HepG2 (cell line): ENCODE measurements around the gene RMI1. TPM values are rescaled to one million over a fixed set of nuclear protein-coding genes. Genes with fewer than 3 reads are reported as not detected.

ENCODE experiments used
- ARHGAP35 ChIP-seq: sonication (generic); formaldehyde crosslinking; IDR thresholded peaks from 2 replicates; pipeline ENCODE4 v1.9.0; 2022; ENCODE audit warnings: mild to moderate bottlenecking, inconsistent platforms, moderate library complexity, missing genetic modification reagents, borderline replicate concordance
- CCAR2 ChIP-seq: fragments of 200-400 bp; formaldehyde crosslinking; optimal IDR thresholded peaks from 2 replicates; pipeline ENCODE3; 2018; ENCODE audit warnings: low read depth, mild to moderate bottlenecking, low read length, moderate library complexity
- FIP1L1 ChIP-seq: fragments of 200-400 bp; formaldehyde crosslinking; IDR thresholded peaks from 2 replicates; pipeline ENCODE4 v1.6.1; 2018; ENCODE audit warnings: low read depth, mild to moderate bottlenecking, low read length, moderate library complexity, borderline replicate concordance; ENCODE audit not compliant: insufficient read depth
- FOXK2 ChIP-seq: fragments of 450-650 bp; IDR thresholded peaks from 2 replicates; pipeline ENCODE4 v1.6.1; 2016
- GPN1 ChIP-seq: sonication (generic); formaldehyde crosslinking; IDR thresholded peaks from 2 replicates; pipeline ENCODE4 v1.5.1; 2020; ENCODE audit warnings: missing genetic modification reagents, borderline replicate concordance
- HMG20B ChIP-seq: conservative IDR thresholded peaks from 2 replicates; pipeline ENCODE4 v1.6.1; 2016; ENCODE audit warnings: missing genetic modification reagents, missing compliant biosample characterization
- HOXA5 ChIP-seq: sonication (generic); formaldehyde crosslinking; IDR thresholded peaks from 2 replicates; pipeline ENCODE4 v1.4.0; 2020; ENCODE audit warnings: missing genetic modification reagents
- HOXA7 ChIP-seq: sonication (generic); formaldehyde crosslinking; IDR thresholded peaks from 2 replicates; pipeline ENCODE4 v1.8.1; 2022; ENCODE audit warnings: mild to moderate bottlenecking, missing genetic modification reagents, moderate library complexity
- IRF9 ChIP-seq: sonication (generic); formaldehyde crosslinking; IDR thresholded peaks from 2 replicates; pipeline ENCODE4 v1.8.0; 2022; ENCODE audit warnings: missing genetic modification reagents, mild to moderate bottlenecking, borderline replicate concordance
- ISX ChIP-seq: sonication (generic); formaldehyde crosslinking; conservative IDR thresholded peaks from 2 replicates; pipeline ENCODE4 v1.5.0; 2020; ENCODE audit warnings: missing genetic modification reagents
- KAT2B ChIP-seq: fragments of 150-350 bp; IDR thresholded peaks from 2 replicates; pipeline ENCODE4 v1.6.1; 2014; ENCODE audit warnings: low read depth, low read length, borderline replicate concordance
- PHF21A ChIP-seq: sonication (generic); formaldehyde crosslinking; IDR thresholded peaks from 2 replicates; pipeline ENCODE4 v1.5.0; 2020; ENCODE audit warnings: mild to moderate bottlenecking, missing genetic modification reagents
- RXRA ChIP-seq: sonication (generic); formaldehyde crosslinking; IDR thresholded peaks from 2 replicates; pipeline ENCODE4 v1.5.1; 2020; ENCODE audit warnings: missing genetic modification reagents
- SOX6 ChIP-seq, 2 experiments: fragments of 450-650 bp in 1 of 2; sonication (generic) in 1 of 2; formaldehyde crosslinking in 1 of 2; IDR thresholded peaks; 2 replicates each; pipeline versions ENCODE4 v1.4.0 to v1.6.1; 2017 to 2020; ENCODE audit warnings: antibody characterized with exemption in 1 of 2, mild to moderate bottlenecking in 1 of 2, missing genetic modification reagents in 1 of 2
- SRSF9 ChIP-seq: fragments of 200-400 bp; formaldehyde crosslinking; IDR thresholded peaks from 2 replicates; pipeline ENCODE4 v1.6.1; 2018; ENCODE audit warnings: borderline replicate concordance, mild to moderate bottlenecking, low read depth, low read length; ENCODE audit not compliant: insufficient read depth, poor library complexity, severe bottlenecking
- TEAD3 ChIP-seq: optimal IDR thresholded peaks from 2 replicates; pipeline ENCODE3; 2016; ENCODE audit warnings: borderline replicate concordance
- U2AF1 ChIP-seq: fragments of 200-400 bp; formaldehyde crosslinking; optimal IDR thresholded peaks from 2 replicates; pipeline ENCODE3; 2017; ENCODE audit warnings: mild to moderate bottlenecking, low read depth, low read length
- ZBTB4 ChIP-seq: sonication (generic); formaldehyde crosslinking; IDR thresholded peaks from 2 replicates; pipeline ENCODE4 v1.4.0; 2020; ENCODE audit warnings: missing genetic modification reagents, mild to moderate bottlenecking, borderline replicate concordance
- ZFP1 ChIP-seq: IDR thresholded peaks from 2 replicates; pipeline ENCODE4 v1.6.1; 2016
- ZKSCAN5 ChIP-seq: sonication (generic); formaldehyde crosslinking; IDR thresholded peaks from 2 replicates; pipeline ENCODE4 v1.5.1; 2020; ENCODE audit warnings: mild to moderate bottlenecking, missing genetic modification reagents
- ZNF503 ChIP-seq: sonication (generic); formaldehyde crosslinking; IDR thresholded peaks from 2 replicates; pipeline ENCODE4 v1.4.0; 2020; ENCODE audit warnings: missing genetic modification reagents
- ZNF577 ChIP-seq: sonication (generic); formaldehyde crosslinking; IDR thresholded peaks from 2 replicates; pipeline ENCODE4 v1.4.0; 2020; ENCODE audit warnings: mild to moderate bottlenecking, low read depth, missing genetic modification reagents, borderline replicate concordance
- ZNF720 ChIP-seq: sonication (generic); formaldehyde crosslinking; IDR thresholded peaks from 2 replicates; pipeline ENCODE4 v1.4.0; 2020; ENCODE audit warnings: missing genetic modification reagents
- ZNF766 ChIP-seq: sonication (generic); formaldehyde crosslinking; IDR thresholded peaks from 2 replicates; pipeline ENCODE4 v1.5.0; 2020; ENCODE audit warnings: missing genetic modification reagents, borderline replicate concordance
- ZSCAN25 ChIP-seq: sonication (generic); formaldehyde crosslinking; IDR thresholded peaks from 2 replicates; pipeline ENCODE4 v1.8.0; 2022; ENCODE audit warnings: mild to moderate bottlenecking, missing genetic modification reagents
- polyA plus RNA-seq, 8 experiments: library from polyadenylated mRNA; depleted of rRNA in 3 of 8; stranded (reverse) in 7 of 8; unstranded in 1 of 8; fragments of >200 nt; fragmentation: Illumina TruSeq in 4 of 8; extraction: Trizol in 4 of 8; gene quantifications; 2 replicates each; pipeline versions ENCODE4 v1.2.1 to v1.2.3, GENCODE V29; 2011 to 2016; ENCODE audit warnings: low read depth in 4 of 8, missing spikeins in 1 of 8, mixed read lengths in 1 of 8; ENCODE audit not compliant: insufficient read depth in 1 of 8
- total RNA-seq, 5 experiments: library from RNA; depleted of rRNA; stranded (reverse); fragments of >200 nt; fragmentation: Illumina TruSeq; extraction: Trizol; gene quantifications; 2 replicates each; pipeline ENCODE4 v1.2.3, GENCODE V29; 2016; ENCODE audit warnings: low read depth in 1 of 5

Gene RMI1
- total and polyA plus RNA-seq, 2 of the 13 experiments (the other 11 are each of a cell fraction or from before 2014, with no cell fraction given): 0.54 to 3.7 TPM

- TF ChIP-seq ZBTB4 (CRISPR knock-in tag) (no peak), ZNF720 (CRISPR knock-in tag) (no peak), ARHGAP35 (no peak), HMG20B (CRISPR knock-in tag) (no peak), ZNF577 (no peak), SOX6 (IDR thresholded peaks at IDR 0.05) (no peak), SOX6 (CRISPR knock-in tag; IDR thresholded peaks at IDR 0.05) (no peak), FOXK2 (no peak), CCAR2 (no peak), KAT2B (no peak), ZFP1 (CRISPR knock-in tag) (no peak), ZKSCAN5 (CRISPR knock-in tag) (0 out of 2 replicates have a peak, but pooled peaks have one; percentile 22), ZNF503 (CRISPR knock-in tag) (no peak; the same call in 1 of the 2 replicates), HOXA5 (CRISPR knock-in tag) (no peak), RXRA (no peak), PHF21A (CRISPR knock-in tag) (no peak), TEAD3 (no peak), ZSCAN25 (CRISPR knock-in tag) (no peak), IRF9 (CRISPR knock-in tag) (no peak), HOXA7 (CRISPR knock-in tag) (no peak), ISX (CRISPR knock-in tag) (no peak), GPN1 (CRISPR knock-in tag) (no peak), SRSF9 (no peak), ZNF766 (no peak), FIP1L1 (no peak), U2AF1 (no peak)
Observed at GRCh38 chr9:83978992-83979811, 1.4 kb upstream of the RMI1 start (continued).
